ENCODE data around the gene FCRLA.
"Not testable (repeated sequence)": the region's sequence is repeated elsewhere in the genome, so short reads cannot be mapped to it uniquely, and the experiment has no call there.

FCRLA gene, protein sequence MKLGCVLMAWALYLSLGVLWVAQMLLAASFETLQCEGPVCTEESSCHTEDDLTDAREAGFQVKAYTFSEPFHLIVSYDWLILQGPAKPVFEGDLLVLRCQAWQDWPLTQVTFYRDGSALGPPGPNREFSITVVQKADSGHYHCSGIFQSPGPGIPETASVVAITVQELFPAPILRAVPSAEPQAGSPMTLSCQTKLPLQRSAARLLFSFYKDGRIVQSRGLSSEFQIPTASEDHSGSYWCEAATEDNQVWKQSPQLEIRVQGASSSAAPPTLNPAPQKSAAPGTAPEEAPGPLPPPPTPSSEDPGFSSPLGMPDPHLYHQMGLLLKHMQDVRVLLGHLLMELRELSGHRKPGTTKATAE
- 0 reads per million in 4 donors for total RNA-seq

DNA sequence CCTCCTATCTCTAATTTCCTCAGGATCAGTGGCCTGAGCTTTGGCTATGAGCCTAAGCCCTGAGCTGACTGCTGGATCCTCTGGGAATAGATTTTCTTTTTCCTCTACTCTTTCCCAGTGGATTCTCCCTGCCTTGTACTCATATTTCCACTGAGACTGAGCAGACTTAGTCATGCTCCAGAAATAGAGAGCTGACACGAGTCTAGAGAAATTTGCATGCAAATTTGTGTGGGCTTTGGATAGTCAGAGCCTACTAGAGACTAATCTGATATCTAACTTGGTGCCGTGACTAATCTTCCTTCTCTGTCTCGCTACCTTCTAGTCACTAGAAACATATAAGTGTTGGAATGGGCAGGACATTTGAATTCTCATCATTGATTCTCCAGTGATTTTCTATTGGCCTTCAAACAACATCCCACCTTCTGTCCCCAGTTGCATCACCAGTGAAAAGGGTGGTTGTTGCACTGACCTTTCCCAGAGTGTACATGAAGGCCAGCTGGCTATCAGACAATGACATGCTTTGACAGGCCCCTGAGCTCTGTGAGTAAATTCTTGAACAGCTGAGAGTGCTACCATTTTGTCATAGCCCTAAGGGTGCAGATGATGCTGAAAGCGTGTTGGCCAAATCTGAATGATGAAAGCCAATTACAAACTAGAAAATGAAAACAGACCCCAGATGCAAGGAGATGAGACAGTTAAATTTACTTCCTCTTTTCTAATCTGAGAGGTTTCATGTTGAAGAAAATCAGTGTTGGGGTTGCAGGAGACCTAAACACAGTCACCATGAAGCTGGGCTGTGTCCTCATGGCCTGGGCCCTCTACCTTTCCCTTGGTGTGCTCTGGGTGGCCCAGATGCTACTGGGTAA is at the start of gene FCRLA:
Gene FCRLA (plus strand): TSS at position 748 of the 866 bp plus-strand sequence. CDS start 36 bp downstream, at position 784.
- DNase-seq: no peak

DNA sequence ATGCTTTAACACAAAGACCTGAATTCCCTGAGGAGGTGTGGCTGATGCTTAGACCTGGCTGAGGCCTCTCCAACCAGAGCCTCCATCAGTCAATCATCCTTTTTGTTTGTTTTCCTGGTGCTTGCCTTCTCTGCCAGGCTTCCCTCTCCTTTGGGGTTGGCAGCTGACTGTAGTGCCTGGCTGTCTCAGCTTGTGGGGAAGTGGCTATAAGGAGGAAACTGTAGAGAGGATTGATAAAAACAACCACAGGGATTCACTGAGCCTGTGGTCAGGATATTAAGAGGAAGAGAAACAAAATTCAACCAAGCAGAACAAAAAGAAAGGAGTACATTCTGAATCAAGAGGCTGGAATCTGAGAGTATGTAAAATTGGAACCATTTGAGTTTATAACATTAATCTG is 48.5 kb upstream of the FCRLA start:
- not testable (repeated sequence) for DNase-seq

DNA sequence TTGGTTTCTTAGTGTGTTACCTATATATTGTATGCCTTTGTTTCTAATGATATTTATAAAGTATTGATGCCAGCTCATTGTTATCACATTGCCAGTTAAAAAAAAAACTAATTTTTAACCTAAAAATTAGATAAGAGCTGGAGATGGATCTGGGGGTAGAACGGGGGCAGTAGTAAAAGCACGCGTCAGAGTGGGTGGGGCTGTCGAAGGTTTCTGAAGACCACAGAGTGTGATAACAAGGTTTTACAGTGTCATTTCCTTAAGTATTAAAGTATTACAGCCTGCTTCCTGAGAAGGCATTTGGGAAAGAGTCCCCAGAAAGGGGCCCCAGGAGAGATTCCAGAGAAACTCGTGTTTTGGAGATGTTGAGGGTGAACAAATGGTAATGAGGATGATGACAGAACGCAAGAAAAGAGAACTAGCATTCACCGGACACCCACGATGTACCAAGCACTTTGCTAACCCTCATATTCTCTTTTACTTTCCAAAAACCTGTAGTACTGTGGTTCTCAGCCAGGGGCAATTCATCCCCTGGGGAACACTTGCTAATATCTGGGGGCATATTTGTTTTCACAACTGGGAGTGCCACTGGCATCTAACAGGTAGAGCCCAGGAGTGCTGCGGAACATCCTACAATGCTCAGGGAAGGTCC is 45.2 kb upstream of the FCRLA start:
- not testable (repeated sequence) for DNase-seq

DNA sequence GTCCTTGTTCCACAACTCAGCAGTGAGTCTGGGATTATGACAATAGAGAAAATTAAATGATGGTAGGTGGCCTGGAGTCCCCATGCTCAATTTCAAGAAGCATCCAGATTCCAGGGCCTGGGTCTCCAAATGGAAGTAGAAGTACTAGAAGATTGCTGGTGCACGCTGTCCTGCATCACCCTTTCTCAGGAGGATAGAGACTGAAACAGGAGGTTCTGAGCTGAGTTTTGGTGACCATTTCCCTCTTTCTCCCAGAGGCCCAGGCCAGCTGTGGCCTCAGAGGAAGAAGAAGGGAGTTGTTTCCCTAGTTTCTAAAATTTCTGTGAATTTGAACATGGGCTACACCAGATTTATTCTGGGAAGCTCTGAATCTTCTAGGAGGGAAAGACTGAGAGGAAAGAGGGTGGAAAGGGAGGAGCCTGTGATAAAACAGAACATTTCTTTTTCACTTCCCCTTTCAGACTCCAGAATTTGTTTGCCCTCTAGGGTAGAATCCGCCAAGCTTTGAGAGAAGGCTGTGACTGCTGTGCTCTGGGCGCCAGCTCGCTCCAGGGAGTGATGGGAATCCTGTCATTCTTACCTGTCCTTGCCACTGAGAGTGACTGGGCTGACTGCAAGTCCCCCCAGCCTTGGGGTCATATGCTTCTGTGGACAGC is 44.2 kb upstream of the FCRLA start, which contains the start of gene FCGR2B:
Gene FCGR2B (plus strand): TSS at position 460 of the 656 bp plus-strand sequence. CDS start 99 bp downstream, at position 559.
- DNase-seq: not testable (repeated sequence)

DNA sequence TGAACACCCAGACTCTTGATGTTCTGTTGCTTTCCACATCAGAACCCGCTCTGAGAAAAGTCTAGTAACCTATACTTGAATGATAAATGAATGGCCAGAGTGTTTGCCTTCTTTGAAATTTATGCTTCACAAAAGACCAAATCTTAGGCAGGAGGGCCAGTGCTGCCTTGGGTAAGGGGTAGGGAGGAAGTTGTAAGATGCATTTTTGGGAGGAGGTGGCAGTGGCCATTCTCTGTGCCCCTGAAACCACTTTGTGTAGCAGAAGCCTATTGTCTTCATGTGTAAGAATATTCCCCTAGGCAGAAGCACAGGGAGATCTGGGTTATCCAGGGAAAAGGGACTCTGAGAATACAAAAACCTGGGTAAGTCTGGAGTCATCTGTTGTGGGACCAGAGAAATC is 43.5 kb upstream of the FCRLA start:
- DNase-seq: not testable (repeated sequence)

DNA sequence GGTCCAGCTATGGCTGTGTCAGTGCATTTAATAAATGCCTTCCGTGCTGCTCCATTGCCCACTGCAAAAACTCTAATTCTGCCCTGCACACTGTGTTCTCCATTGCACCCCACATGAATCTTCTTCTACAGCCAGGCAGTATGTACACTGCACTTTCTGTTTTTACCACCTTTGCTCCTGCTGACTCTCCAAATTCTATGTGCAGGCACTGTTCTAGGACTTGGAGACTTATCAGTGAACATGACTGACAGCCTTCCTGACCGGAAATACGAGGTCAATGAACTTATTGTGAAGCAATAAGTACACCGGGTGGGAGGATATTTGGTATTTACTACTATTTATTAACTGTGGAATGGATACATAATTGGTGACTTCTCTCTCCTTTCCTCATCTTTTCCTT is 42.3 kb upstream of the FCRLA start:
- DNase-seq: not testable (repeated sequence)

DNA sequence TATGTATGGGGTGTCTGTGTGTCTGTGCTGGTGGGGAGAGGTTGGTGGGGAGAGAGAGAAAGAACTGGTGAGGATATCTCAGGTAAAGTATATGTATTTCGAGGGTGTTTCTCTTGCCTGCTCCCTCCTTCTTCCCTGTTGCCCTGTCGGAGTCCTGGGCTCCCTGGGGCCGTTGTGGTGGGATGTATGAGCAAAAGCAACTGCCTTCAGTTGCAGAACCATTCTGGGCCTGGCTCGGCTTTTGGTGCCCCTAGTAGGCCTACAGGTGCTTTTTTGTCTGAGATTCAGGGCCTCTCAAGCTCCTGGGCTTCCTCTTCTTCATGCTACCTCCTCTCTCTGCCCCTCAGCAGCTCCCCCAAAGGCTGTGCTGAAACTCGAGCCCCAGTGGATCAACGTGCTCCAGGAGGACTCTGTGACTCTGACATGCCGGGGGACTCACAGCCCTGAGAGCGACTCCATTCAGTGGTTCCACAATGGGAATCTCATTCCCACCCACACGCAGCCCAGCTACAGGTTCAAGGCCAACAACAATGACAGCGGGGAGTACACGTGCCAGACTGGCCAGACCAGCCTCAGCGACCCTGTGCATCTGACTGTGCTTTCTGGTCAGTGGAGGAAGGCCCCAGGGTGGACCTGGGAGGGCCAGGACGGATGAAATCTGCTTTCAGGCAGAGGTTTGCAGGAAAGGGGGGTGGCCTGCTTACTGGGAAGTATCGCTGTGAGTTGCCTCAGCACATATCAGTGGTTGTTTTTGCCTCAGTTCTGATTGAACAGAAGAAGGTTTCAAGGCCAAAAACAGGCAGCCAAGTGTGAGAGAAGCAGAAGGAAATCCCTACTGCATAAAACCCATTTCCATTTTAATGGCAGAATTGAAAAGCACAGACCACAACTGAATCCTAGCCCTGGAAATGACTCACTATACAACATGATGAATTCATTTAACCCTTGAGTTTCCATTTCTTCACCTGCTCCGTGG is 35.7 kb upstream of the FCRLA start:
- not testable (repeated sequence) for DNase-seq

DNA sequence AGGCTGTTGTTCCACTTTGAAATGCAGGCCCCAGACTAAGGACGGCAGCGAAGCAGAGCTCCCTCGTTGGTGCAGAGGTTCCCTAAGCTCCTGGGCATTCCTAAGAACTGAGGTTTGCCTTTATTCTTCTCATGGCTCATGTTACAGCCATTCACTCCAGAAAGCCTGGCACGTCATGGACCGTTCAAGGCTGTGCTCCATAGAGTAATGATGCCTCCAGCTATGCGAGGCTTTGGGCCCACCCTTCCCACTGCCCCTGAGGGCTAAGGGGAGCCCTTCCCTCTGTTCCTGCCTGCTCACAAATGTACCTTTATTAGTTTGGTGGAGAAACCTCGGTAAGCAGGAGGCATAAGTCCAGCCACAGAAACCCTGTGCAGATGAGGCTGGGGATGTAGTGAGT is 33.6 kb upstream of the FCRLA start:
- DNase-seq: not testable (repeated sequence)

DNA sequence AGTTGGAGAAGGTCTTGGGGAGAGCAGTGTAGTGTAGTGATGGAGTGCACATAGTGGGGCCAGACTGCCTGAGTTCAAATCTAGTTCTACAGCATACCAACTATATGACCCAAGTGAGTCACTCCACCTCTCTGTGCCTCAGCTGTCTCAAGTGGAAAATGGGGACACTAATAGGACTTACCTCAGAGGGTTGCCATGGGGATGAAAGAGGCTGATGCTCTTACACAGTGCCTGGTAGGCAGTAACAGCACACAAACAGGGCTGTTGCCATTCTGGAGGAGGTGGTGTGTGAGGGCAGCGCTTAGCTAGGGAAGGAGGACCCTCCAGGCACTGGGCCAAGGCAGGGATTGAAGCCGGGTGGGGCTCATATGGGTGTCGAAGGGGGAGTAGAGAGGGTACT is 32.6 kb upstream of the FCRLA start:
- not testable (repeated sequence) for DNase-seq

DNA sequence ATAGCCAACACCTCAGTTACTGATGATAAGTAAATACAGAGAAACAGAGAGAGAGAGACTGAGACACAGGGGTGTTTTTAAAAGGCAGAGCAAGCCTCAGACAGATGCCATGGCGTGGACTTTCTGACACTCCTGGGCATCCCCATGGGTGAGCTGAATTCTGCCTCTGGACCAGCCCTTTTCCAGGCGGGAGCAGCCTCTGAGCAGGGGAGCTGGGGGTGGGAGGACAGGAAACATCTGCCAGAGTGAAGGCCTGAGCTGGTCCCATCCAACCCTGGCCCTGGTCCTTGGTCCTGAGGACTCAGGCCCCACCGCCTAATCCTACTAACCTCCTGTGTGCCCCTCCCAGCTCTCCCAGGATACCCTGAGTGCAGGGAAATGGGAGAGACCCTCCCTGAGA is 32.1 kb upstream of the FCRLA start:
- not testable (repeated sequence) for DNase-seq

DNA sequence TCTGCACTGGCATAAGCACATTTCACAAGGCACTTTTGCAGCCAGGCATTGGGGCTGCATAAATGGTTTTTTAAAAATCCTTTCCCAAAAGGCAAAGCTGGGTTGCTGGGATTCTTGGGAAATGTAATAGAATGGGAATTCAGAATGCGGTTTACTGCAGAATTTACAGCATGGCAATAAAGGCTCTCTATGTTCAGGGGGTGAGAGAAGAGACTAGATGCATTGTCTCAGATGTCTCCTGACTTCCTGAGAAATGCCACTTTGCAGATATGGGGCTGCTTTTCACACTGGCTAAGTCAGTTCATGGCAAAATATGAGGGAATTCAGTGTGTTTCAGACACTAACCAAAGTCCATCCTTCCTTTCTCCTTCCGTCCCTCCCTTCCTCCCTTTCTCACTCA is 30.6 kb upstream of the FCRLA start:
- no peak for DNase-seq

DNA sequence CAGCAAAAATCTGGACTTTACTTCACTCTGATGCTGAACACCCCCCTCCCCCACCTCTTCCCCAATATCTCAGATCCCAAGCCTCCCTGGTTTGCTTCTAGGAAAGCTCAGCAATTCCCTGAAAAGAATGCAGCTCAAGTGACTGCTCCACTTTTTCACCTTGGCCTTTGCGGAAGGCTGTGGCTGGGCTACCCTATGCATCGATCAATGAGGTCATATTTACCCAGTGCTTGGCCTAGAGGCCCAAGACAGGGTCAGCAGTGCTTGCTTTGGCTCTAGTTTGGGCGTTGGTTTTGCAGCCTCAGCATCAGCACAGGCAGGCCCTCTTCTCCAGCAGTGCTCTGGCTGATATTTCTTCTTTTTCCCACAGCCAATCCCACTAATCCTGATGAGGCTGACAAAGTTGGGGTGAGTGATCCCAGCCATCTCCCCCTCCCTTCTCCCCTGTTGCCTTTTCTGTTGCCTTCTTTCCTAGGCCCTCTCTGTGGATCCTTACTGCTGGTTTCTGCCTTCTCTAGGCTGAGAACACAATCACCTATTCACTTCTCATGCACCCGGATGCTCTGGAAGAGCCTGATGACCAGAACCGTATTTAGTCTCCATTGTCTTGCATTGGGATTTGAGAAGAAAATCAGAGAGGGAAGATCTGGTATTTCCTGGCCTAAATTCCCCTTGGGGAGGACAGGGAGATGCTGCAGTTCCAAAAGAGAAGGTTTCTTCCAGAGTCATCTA is 29.9 kb upstream of the FCRLA start:
- no peak for DNase-seq

DNA sequence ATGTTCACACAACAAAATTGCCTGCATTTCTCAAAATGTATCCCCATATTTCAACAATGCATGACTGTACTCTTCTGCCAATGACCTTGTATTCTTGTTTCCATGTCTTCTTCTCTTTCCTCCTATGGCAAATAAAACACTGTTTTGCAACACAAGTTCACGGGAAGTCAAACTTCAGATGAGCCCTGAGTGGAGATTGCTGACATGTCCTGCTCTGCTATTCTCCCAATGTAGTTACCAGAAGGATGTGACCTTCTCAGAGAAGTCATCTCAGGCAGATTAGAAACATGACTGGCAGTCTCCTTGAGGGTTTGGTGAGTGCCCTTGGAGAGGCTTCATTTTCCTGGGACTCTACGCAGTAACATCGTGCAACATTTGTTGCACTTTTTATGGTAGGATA is 28.5 kb upstream of the FCRLA start:
- no peak for DNase-seq

DNA sequence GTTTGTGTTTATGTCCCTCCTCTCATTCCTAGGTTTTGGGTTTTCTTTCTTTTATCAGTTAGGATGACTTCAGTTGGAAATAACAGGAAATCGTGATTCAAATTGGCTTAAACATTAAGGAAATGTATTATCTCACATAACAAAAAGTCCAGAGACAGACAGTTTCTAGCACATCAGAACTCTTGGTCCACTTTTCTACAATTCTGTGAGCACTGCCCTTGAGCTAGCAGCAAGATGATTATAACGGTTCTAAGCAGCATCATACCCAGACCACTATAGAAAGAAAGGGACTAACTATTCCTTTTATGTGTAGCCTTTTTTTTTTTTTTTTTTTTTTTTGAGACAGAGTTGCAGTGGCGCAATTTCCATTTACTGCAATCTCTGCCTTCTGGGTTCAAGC is 25.1 kb upstream of the FCRLA start:
- no peak for DNase-seq

DNA sequence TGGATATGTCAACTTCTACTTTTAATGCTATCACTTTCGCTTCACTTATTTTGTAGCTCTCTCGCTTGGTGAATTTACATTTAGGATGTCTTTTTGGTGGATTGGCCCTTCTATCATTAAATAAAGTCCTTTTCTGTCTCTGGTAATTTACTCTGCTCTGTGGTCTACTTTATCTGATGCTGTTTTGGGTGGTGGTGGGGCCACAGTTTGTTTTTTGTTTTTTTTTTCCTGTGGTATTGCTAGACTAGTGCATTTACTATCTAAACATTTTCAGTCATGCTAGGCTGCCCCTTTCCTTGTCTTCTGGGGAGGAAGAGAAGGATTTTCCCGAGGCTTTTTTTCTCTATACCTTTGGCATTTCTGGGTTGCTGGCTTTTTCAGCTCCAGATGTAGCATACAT is 18.1 kb upstream of the FCRLA start:
- no peak for DNase-seq

DNA sequence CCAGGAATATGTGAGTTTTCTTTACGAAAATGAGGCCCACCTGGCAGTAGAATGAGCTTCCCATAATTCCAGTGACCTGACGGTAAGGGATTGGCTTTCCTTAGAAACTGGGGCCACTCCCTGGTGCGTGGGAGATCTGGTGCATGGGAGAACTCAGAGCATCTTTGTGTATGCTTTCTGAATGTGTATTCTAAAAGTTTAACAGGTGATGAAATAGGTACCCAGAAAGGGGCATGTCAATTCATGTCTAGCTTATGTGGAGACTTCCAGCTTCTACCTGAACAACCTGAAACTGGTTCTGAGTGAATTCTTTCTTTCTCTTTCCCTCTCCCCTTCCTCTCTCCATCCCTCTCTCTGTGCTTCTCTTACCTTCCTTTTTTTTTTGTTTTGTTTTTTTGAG is 15.2 kb upstream of the FCRLA start:
- no peak for DNase-seq

DNA sequence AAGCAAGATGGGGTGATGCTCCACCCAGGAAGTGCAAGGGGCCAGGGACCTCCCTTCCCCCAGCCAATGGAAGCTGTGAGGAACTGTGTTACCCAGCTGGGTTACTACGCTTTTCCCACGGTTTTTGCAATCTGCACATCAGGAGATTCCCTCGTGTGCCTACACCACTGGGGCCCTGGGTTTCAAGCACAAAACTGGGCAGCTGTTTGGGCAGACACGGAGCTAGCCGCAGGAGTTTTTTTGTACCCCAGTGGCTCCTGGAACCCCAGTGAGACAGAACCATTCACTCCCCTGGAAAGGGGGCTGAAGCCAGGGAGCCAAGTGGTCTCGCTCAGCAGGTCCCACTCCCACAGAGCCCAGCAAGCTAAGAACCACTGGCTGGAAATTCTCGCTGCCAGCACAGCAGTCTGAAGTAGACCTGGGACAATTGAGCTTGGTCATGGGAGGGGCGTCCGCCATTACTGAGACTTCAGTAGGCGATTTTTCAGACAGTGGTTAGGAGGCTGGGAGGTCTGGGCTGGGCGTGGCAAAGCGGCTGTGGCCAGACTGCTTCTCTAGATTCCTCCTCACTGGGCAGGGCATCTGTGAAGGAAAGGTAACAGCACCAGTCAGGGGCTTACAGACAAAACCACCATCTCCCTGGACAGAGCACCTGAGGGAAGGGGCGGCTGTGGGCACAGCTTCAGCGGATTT is 13.9 kb upstream of the FCRLA start:
- not testable (repeated sequence) for DNase-seq

DNA sequence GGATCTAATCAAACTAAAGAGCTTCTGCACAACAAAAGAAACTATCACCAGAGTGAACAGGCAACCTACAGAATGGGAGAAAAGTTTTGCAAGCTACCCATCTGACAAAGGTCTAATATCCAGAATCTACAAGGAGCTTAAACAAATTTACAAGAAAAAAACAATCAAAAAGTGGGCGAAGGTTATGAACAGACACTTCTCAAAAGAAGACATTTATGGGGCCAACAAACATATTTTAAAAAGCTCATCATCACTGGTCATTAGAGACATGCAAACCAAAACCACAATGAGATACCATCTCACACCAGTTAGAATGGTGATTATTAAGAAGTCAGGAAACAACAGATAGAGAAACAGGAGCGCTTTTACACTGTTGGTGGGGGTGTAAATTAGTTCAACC is 8.7 kb upstream of the FCRLA start:
- not testable (repeated sequence) for DNase-seq

DNA sequence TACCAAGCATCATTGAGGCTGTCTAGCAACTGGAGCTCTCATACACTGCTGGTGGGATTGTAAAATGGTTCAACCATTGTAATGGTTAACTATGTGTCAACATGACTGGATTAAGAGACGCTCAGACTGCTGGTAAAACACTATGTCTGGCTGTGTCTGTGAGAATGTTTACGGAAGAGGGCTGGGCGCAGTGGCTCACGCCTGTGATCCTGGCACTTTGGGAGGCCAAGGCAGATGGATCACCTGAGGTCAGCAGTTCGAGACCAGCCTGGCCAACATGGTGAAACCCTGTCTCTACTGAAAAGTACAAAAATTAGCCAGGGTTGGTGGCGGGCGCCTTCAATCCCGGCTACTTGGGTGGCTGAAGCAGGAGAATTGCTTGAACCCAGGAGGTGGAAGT is 4.8 kb upstream of the FCRLA start:
- no peak for DNase-seq

DNA sequence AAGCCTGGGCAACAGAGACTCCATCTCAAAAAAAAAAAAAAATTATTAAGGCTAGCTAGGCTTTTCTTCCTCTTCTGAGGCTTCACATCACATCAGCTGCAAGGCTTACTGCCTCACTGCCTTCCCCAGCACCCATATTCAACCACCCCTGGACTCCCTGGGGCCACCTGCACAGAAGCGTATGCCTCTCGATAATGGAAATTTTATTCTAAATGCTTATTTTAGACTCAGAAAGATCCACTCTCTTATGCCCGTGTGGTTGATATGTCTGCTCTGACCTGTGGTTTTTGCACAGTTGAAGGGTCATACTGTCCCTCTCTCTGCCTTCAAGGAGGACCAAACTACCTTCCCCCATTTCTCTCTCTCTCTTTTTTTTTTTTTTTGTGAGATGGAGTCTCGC is 1.5 kb upstream of the FCRLA start:
- no peak for DNase-seq
